K562 (cell line): ENCODE results near the gene SPATA6.
"Not testable (repeated sequence)": the region's sequence is repeated elsewhere in the genome, so short reads cannot be mapped to it uniquely, and the experiment has no call there.

Source experiments
- MEF2D ChIP-seq: conservative IDR thresholded peaks from 2 replicates; pipeline ENCODE4 v1.6.1; 2016; ENCODE audit warnings: low read depth, missing genetic modification characterization, missing compliant biosample characterization
- TF ChIP-seq, protein P1 (sequence below), 3 experiments: IDR thresholded peaks in 2 of 3; conservative IDR thresholded peaks in 1 of 3; 2 replicates each; pipeline ENCODE4 v1.5.1; 2011 to 2012; ENCODE audit warnings: low read length in 3 of 3, mild to moderate bottlenecking in 3 of 3, control low read depth in 2 of 3, improper control_type of control experiment in 1 of 3, inconsistent platforms in 1 of 3, low read depth in 1 of 3, mixed read lengths in 1 of 3, moderate library complexity in 1 of 3; ENCODE audit not compliant: insufficient read depth in 2 of 3

DNA sequence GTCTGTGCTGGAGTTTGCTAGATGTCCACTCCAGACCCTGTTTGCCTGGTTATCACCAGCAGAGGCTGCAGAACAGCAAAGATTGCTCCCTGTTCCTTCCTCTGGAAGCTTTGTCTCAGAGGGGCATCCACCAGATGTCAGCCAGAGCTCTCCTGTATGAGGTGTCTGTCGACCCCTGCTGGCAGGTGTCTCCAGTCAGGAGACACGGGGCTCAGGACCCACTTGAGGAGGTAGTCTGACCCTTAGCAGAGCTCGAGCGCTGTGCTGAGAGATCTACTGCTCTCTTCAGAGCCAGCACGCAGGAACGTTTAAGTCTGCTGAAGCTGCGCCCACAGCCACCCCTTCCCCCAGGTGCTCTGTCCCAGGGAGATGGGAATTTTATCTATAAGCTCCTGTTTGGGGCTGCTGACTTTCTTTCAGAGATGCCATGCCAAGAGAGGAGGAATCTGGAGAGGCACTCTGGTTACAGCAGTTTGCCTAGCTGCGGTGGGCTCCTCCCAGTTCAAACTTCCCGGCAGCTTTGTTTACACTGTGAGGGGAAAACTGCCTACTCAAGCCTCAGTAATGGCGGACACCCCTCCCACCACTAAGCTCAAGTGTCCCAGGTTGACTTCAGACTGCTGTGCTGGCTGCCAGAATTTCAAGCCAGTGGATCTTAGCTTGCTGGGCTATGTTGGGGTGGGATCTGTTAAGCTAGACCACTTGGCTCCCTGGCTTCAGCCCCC, 187.1 kb downstream of the SPATA6 start:
- not testable (repeated sequence) for TF ChIP-seq MEF2D (tag)
- TF ChIP-seq, protein P1, sequence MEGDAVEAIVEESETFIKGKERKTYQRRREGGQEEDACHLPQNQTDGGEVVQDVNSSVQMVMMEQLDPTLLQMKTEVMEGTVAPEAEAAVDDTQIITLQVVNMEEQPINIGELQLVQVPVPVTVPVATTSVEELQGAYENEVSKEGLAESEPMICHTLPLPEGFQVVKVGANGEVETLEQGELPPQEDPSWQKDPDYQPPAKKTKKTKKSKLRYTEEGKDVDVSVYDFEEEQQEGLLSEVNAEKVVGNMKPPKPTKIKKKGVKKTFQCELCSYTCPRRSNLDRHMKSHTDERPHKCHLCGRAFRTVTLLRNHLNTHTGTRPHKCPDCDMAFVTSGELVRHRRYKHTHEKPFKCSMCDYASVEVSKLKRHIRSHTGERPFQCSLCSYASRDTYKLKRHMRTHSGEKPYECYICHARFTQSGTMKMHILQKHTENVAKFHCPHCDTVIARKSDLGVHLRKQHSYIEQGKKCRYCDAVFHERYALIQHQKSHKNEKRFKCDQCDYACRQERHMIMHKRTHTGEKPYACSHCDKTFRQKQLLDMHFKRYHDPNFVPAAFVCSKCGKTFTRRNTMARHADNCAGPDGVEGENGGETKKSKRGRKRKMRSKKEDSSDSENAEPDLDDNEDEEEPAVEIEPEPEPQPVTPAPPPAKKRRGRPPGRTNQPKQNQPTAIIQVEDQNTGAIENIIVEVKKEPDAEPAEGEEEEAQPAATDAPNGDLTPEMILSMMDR (IDR thresholded peaks at IDR 0.05 in 2 of 3, conservative IDR thresholded peaks at IDR 0.05 in 1 of 3; ENCODE audit: insufficient read depth in 2 of 3, low read depth in 1 of 3, low read length in 3 of 3), result not testable (repeated sequence)
